Measurements from ENCODE around the gene PIK3R3.

DNA sequence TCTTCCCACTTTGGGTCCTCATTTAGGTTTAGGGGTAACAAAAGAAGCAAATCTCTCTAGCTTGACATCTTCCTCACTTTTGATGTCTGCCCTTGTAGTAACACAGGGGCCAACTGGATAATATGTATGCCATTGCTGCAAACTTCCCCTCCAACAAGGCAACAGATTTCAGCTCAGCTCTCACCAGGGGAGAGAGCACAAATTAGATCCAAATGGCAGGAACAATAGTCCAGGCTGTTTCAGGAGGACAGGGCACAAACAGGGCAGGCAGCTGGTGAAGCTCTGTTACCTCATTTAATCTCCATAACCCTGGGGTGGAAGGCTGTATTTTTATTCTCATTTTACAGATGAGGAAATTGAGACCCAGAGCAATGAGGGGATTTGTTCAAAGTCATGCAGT, 4.3 kb upstream of the PIK3R3 start:
- TF ChIP-seq, protein P1, sequence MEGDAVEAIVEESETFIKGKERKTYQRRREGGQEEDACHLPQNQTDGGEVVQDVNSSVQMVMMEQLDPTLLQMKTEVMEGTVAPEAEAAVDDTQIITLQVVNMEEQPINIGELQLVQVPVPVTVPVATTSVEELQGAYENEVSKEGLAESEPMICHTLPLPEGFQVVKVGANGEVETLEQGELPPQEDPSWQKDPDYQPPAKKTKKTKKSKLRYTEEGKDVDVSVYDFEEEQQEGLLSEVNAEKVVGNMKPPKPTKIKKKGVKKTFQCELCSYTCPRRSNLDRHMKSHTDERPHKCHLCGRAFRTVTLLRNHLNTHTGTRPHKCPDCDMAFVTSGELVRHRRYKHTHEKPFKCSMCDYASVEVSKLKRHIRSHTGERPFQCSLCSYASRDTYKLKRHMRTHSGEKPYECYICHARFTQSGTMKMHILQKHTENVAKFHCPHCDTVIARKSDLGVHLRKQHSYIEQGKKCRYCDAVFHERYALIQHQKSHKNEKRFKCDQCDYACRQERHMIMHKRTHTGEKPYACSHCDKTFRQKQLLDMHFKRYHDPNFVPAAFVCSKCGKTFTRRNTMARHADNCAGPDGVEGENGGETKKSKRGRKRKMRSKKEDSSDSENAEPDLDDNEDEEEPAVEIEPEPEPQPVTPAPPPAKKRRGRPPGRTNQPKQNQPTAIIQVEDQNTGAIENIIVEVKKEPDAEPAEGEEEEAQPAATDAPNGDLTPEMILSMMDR (IDR thresholded peaks at IDR 0.05; ENCODE audit: poor library complexity), result no peak
- no peak for TF ChIP-seq EZH2 (IDR thresholded peaks at IDR 0.05; ENCODE audit: borderline replicate concordance)

Data from hepatocyte (in vitro differentiated cells).